GM21723 (cell line): ENCODE data around the gene ZDHHC4.
"Not testable (repeated sequence)": the region's sequence is repeated elsewhere in the genome, so short reads cannot be mapped to it uniquely, and the experiment has no call there.

ENCODE experiments used
- ATAC-seq: cut with Tn5 transposase; IDR thresholded peaks from one replicate; pipeline ENCODE4 v1.9.1; 2021; ENCODE audit warnings: mild to moderate bottlenecking, moderate library complexity; ENCODE audit not compliant: unreplicated experiment

Gene ZDHHC4

DNA sequence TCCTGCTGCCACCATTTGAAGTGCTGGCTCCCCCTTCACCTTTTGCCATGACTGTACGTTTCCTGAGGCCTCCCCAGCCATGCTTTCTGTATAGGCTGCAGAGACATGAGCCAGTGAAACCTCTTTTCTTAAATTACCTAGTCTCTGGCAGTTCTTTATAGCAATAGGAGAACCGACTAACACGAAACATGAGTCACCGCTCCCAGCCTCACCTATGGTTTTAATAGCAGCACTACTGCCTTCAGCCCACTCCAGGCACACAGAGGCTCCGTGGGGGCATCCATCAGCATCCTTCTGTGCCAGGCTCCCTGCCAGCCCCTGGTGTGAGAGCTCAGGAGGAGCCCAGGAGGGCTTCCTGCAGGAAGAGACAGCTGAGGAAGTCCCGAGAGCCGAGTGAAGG is 54.4 kb downstream of the ZDHHC4 start:
- no peak for ATAC-seq

DNA sequence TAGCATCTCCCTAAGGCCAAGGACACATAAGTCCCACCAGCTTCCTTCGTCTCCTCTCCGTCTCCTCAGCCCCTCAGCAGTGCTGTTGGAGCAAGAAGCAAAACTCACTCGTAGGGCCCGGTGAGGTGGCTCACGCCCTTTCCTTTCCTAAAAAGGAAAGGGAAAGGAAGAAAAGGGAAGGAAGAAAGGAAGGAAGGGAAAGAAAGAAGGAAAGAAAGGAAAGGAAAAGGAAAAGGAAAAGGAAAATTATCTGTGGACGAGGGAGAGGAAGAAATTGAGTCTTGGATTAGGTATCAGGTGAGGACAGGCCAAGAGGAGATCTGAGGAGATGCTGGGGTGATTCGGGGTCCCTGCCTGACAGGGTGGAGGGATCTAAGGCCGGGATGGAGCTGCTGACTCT is 56.8 kb downstream of the ZDHHC4 start:
- ATAC-seq = no peak

- not testable (repeated sequence) for ATAC-seq
These were observed 57.7 kb downstream of the ZDHHC4 start for GRCh38 chr7:6634971-6635370.

GRCh38 chr7:6636741-6637543 is 59.7 kb downstream of the ZDHHC4 start, which contains the start of gene ZNF316:
Gene ZNF316, plus strand, starts transcription at chr7:6637318. Its CDS starts 5,092 bp downstream, at chr7:6642410.
- ATAC-seq = peak; percentile 78

- ATAC-seq = peak; percentile 80
These were observed 60.4 kb downstream of the ZDHHC4 start for GRCh38 chr7:6637544-6638229.
